GM19351 (cell line): ENCODE measurements around the gene GCNT2.
"Not testable (repeated sequence)": the region's sequence is repeated elsewhere in the genome, so short reads cannot be mapped to it uniquely, and the experiment has no call there.

Source experiments
- ATAC-seq: cut with Tn5 transposase; IDR thresholded peaks from one replicate; pipeline ENCODE4 v1.9.1; 2021; ENCODE audit warnings: mild to moderate bottlenecking, moderate library complexity; ENCODE audit not compliant: unreplicated experiment

The GCNT2 gene

GRCh38 chr6:10521104-10521808 lies at the start of gene GCNT2:
Gene GCNT2 (plus strand): TSS chr6:10521351. CDS start chr6:10528912, 7,561 bp downstream.
- ATAC-seq: peak; percentile 55

- ATAC-seq: no peak
These were observed 48.5 kb upstream of the GCNT2 start for GRCh38 chr6:10472634-10473033.

- no peak for ATAC-seq
These were observed 42.7 kb upstream of the GCNT2 start for GRCh38 chr6:10478187-10479040.

- ATAC-seq: no peak
These were observed 41.0 kb upstream of the GCNT2 start for GRCh38 chr6:10479939-10480700.

- ATAC-seq: no peak
These were observed 40.0 kb upstream of the GCNT2 start for GRCh38 chr6:10481101-10481500.

GRCh38 chr6:10482636-10483257 lies 38.4 kb upstream of the GCNT2 start:
- ATAC-seq: no peak

- ATAC-seq: no peak
These were observed 36.2 kb upstream of the GCNT2 start for GRCh38 chr6:10484912-10485311.

- ATAC-seq: no peak
These were observed 35.7 kb upstream of the GCNT2 start for GRCh38 chr6:10485406-10485805.

- ATAC-seq: no peak
These were observed 34.9 kb upstream of the GCNT2 start for GRCh38 chr6:10486215-10486614.

- ATAC-seq: not testable (repeated sequence)
These were observed 34.1 kb upstream of the GCNT2 start for GRCh38 chr6:10486944-10487588.

GRCh38 chr6:10487668-10488327 lies 33.4 kb upstream of the GCNT2 start:
- no peak for ATAC-seq

- no peak for ATAC-seq
These were observed 29.7 kb upstream of the GCNT2 start for GRCh38 chr6:10491463-10491862.

GRCh38 chr6:10491905-10492304 lies 29.2 kb upstream of the GCNT2 start:
- ATAC-seq: not testable (repeated sequence)

- no peak for ATAC-seq
These were observed 26.1 kb upstream of the GCNT2 start for GRCh38 chr6:10495029-10495428.

GRCh38 chr6:10505529-10505928 lies 15.6 kb upstream of the GCNT2 start:
- ATAC-seq: no peak

- ATAC-seq: no peak
These were observed 13.9 kb upstream of the GCNT2 start for GRCh38 chr6:10507298-10507697.

GRCh38 chr6:10507715-10508114 lies 13.4 kb upstream of the GCNT2 start:
- ATAC-seq: no peak

- peak; percentile 99 for ATAC-seq
These were observed 10.4 kb upstream of the GCNT2 start for GRCh38 chr6:10510592-10511367.

GRCh38 chr6:10511477-10511876 lies 9.7 kb upstream of the GCNT2 start:
- ATAC-seq: no peak
